ENCODE measurements around the gene PVR.

- TF ChIP-seq CTCF (conservative IDR thresholded peaks at IDR 0.05), result no peak
- no peak for TF ChIP-seq EZH2 (IDR thresholded peaks at IDR 0.05; ENCODE audit: low read depth)
Measured at GRCh38 chr19:44621367-44621766, 22.3 kb upstream of the PVR start.
